ENCODE measurements around the gene HMG20B. TPM values are rescaled to one million over a fixed set of nuclear protein-coding genes. Genes with fewer than 3 reads are reported as not detected.

Gene HMG20B
- total RNA-seq, 1 donor from 2014 or later = 72.9 TPM

DNA sequence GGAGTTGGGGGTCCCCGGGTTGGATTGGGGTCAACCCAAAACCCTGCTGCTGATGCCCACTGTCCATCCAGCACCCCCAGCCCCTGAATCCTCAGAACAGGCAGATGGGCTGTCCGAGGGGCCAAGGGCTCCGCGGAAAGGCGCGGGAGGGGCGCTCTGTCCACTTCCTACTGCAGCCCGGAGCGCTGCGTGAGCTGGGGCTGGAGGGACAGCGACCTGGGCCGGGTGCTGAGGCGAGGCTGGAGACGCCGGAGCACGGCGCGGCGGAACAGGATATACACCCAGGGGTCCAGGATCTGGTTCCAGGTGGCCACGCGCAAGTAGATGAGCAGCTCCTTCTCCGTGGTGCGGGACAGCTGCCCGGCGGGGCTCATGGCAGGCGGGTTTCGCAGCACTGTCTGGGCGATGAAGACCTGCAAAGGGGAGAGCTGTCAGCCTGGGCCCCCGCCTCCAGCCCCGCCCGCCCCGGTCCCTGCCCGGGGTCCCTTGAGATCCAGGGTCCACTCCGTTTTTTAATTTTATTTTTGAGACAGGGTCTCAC, 22.8 kb downstream of the HMG20B start:
- intact Hi-C loops (cut with DNase I) = no loop called here
- DNase-seq (ENCODE audit: low spot score) (no peak), ATAC-seq (no peak)

DNA sequence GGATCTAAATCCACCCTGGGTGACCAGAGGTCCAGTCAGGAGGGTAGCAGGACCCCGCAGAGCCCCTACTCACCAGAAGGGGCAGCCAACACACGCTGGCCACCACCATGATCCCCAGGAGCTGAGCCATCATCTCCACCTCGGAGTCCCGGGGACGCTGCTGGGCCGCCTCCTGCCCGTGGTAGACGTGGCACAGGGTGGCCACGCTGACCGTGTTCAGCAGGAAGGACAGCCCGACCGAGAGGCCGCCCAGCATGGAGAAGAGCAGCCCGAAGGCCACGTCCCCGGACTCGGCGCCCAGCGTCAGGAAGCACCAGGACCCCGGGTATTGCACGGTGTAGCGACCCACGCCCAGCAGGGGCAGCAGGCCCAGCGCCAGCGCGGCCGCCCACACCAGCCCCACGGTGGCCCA, 27.0 kb downstream of the HMG20B start:
- intact Hi-C loops (cut with DNase I) = no loop called here

DNA sequence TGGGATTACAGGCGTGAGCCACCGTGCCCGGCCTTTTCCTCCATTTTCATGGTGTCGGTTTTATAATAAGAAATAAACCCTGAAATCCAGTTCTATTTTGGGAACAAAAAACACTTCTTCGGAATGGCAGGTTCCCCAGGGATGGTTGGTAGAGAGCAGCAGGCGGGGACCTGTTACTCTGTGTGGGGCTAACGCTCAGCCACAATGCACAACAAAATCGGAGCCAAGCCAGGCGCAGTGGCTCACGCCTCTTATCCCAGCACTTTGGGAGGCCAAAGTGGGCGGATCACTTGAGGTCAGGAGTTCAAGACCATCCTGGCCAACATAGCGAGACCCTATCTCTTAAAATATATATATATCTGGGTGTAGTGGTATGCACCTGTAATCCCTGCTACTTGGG, 28.3 kb downstream of the HMG20B start:
- intact Hi-C loops (cut with DNase I) = no loop called here
- ATAC-seq (no peak), DNase-seq (ENCODE audit: low spot score) (no peak)

More for the DNA sequence above, 27.0 kb downstream of the HMG20B start:
- no peak for ATAC-seq
- no peak for DNase-seq (ENCODE audit: low spot score)

- DNase-seq (ENCODE audit: low spot score) (no peak), ATAC-seq (peak; percentile 10)
- intact Hi-C loops (cut with DNase I) = no loop called here
These were observed 30.5 kb downstream of the HMG20B start for GRCh38 chr19:3603121-3603811.

DNA sequence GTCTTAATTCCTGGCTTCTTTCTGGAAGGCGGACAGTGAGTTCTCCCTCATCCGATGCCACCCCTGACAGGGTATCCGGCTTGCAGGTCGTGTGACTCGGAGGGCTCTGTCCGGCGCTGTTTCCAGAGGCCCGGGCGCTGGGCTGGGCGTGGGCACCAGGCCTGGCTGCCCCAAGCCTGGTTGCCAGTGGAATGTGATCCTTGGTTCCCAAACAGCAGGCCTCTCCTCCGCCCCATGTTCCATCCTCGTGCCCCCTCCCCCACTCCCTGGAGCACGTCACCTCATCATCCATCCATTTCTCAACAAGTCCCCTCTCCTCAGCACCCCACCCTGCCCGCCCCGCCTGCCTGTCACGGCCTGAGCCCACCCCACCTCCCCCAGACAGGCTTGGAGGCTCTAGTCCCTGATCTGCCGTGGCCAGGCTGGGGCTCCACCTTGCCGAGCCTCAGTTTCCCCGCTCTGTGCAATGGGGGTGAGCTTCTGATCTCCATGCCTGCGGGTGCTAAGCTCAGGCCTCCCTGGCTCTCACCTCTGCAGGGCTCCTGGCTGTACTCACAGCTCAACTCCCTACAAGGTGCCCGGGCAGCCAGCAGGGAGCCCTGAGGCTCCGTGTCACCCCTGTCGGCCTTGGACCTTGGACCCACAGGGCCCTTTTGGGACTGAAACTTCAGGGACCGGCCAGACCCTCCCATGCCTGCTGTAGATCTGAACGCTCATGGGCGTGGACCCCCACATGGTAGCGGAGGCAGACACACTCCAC, 31.7 kb downstream of the HMG20B start:
- intact Hi-C loops (cut with DNase I) = no loop called here
- ATAC-seq (no peak), DNase-seq (ENCODE audit: low spot score) (no peak)

- ATAC-seq (no peak), DNase-seq (ENCODE audit: low spot score) (no peak)
- intact Hi-C loops (cut with DNase I) = no loop called here
These were observed 32.2 kb downstream of the HMG20B start for GRCh38 chr19:3604987-3605343.

DNA sequence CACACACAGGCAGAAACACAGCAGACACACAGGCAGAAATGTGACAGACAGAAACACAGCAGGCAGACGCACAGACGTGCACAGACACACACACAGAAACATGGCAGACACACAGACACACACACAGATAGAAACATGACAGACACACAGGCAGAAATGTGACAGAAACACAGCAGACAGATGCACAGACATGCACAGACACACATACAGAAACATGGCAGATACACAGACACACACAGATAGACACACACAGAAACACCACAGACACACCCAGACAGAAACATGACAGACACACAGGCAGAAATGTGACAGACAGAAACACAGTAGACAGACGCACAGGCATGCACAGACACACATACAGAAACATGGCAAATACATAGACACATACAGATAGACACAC, 32.6 kb downstream of the HMG20B start:
- DNase-seq (ENCODE audit: low spot score) = no peak
- no peak for ATAC-seq
- intact Hi-C loops (cut with DNase I) = no loop called here

- intact Hi-C loops (cut with DNase I) = no loop called here
- ATAC-seq (no peak), DNase-seq (ENCODE audit: low spot score) (no peak)
These were observed 33.0 kb downstream of the HMG20B start for GRCh38 chr19:3605770-3606169.

DNA sequence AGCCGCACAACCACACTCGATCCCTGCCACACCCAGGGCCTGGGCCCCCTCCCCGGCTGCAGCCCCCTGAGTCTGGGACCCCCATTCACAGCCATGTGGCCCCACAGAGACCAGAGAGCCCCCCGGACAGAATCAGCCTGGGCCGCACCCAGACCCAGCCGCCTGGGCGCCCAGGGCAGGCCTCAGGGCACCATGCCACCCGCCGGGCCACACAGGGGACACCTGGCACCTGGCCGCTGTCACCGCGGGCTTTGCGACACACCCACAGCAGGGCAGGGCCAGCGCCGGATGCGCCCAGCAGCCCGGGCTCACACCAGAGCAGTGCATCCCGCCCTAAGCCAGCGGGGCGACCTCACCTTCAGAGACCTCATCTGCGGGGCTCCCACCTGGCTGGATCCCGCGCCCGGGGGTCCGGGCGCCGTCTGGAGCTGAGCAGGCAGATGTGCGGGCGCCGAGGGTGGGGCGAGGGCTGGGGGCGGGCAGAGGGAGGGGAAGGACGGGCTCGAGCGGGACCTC, 33.5 kb downstream of the HMG20B start:
- DNase-seq (ENCODE audit: low spot score) (no peak), ATAC-seq (no peak)
- intact Hi-C loops (cut with DNase I) = no loop called here

GRCh38 chr19:3606690-3607289, 34.0 kb downstream of the HMG20B start, which contains the start of gene TBXA2R:
Gene TBXA2R, minus strand, starts transcription at chr19:3606875. Its CDS starts 6,241 bp downstream, at chr19:3600634.
- peak; percentile 74 for ATAC-seq

DNA sequence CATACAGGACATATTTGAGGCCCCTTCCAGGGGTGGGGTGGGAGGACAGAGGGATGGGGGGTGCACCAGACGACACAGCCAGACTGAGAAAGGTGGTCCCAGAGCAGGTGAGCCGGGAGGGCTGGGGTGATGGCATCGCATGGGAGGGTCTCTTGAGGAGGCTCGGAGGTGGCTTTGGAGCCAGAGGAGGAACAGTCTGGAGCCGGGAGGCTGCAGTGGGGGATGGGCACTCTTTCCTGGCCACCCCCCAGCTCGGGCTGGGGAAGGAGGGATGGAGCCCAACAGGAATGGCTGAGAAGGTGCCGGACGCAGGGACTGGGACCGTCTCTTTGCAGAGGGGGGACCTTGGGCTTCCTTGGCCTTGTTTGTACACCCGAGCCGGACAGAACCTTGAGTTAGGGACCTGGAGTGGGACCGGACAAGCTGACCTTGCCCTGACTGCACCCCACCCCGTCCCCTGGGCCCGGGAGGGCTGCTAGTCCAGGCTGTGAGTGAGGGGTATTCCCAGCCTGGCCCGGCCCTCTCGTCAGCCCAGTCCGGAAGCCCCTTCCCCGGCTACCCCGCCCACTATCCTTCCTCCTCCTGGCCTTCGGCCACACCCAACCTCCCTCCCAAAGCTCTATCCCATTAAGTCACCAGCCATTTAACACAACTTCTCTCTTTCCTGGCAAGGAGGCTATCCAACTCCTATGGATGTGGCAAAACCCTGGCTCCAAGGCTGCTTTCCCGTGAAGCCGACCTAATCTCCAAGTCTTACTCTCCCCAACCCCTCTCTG, 34.7 kb downstream of the HMG20B start:
- intact Hi-C loops (cut with DNase I) = no loop called here
- ATAC-seq (peak; percentile 24), DNase-seq (ENCODE audit: low spot score) (no peak)

More at GRCh38 chr19:3606690-3607289, 34.0 kb downstream of the HMG20B start, which contains the start of gene TBXA2R:
- intact Hi-C loops (cut with DNase I) = no loop called here
- DNase-seq (ENCODE audit: low spot score) = peak; percentile 92

DNA sequence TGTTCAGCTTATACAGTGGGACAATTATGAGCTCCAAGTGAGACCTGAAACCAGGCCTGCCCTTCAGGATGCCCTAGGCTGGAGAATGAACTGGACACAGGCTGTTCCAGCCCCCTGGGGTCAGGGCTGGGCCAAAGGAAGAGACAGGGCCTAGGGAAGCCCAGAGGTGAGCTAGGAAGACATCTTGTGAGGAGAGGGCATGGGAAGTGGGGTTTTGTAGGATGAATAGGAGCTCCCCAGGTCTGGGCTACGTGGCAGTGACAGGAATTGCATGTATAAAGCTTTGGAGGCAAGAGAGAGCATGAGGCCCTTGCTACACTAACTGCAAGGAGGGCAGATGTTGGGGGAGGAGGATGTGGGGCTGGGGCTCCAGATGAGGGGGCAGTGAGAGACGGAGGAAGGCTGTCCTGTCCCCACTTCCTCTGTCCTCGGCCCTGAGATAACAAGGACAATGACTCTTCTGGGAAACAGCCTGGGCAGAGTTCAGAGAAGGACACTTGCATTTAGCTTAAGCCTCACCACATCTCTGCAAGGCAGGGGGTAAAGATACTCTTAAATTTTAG, 35.4 kb downstream of the HMG20B start:
- ATAC-seq (no peak), DNase-seq (ENCODE audit: low spot score) (no peak)
- intact Hi-C loops (cut with DNase I) = no loop called here

GRCh38 chr19:3608750-3609322, 36.1 kb downstream of the HMG20B start:
- ATAC-seq = no peak
- no peak for DNase-seq (ENCODE audit: low spot score)
- intact Hi-C loops (cut with DNase I) = no loop called here

GRCh38 chr19:3609779-3610719, 37.3 kb downstream of the HMG20B start:
- ATAC-seq (no peak), DNase-seq (ENCODE audit: low spot score) (no peak)
- intact Hi-C loops (cut with DNase I) = loop anchor here (10.0 kb wide), 1 partner anchor 65 kb away; no protein-coding TSS in a partner anchor

DNA sequence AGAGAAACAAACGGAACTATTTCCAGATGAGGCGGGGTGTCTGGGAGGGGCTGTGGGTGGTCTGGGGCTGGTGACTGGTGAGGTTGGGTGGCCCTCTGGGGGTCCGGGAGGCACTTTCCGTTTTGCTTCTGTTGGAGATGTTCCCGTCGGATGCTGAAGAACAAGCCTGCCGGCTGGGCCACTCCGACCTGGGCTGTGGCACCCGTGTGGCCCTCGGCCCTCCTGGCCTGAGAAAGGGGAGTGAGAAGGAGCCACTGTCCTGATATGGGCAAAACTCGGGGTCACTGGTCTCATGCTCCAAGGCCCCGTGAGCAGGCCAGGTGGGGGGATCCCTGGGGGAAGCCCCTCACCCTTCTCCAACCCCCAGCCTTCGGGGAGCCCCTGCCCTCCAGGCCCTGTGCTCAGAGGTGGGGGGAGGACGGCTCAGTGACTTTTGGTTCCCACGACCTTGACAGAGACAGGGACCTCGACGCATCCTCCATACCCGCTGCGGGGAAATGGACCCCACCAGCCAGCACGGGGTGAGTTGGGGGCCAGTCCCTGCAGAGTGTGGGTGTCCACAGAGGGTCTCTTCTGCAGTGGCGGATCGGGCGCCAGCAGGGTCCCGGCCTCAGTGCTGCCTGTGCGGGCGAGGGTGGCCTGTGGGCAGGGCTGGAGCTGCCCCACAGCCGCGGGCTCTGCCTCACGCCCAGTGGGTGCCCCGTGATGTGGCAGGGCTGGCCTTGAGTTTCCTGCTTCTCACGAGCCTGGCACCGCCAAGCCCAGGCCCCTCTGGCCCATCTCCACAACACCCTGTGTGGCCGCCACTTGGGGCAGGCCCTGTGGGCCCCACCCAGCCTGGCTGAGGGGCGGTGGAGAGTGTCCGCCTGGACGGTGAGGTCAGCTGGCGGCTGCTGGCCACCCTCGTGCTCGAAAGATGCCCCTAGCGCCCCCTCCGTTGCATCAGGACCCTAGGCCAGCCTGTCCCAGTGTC, 38.3 kb downstream of the HMG20B start:
- intact Hi-C loops (cut with DNase I) = loop anchor here (10.0 kb wide), 1 partner anchor 66 kb away; no protein-coding TSS in a partner anchor
- ATAC-seq = no peak

DNA sequence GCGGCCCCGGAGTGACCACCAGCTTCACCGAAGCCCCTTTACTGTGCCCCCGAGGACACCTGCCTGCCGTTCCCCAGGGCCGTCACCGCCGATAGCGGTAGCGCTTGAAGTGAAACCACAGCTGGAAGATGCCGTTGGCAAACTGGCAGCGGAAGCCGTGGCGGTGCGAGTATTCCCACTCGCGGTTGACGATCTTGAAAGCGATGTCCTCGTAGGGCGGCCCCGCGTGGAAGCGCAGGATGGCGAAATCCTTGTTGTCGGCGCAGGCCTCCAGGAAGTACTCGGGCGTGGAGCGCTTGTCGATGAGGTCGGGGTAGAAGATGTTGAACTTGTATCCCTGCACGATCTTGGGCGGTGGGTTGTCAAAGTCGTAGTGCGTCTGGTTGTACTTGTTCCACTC, 39.1 kb downstream of the HMG20B start:
- no peak for ATAC-seq
- DNase-seq (ENCODE audit: low spot score) = no peak
- intact Hi-C loops (cut with DNase I) = loop anchor here (10.0 kb wide), 1 partner anchor 67 kb away; no protein-coding TSS in a partner anchor

More for the DNA sequence above, 38.3 kb downstream of the HMG20B start:
- no peak for DNase-seq (ENCODE audit: low spot score)
